ENCODE data around the gene KLHDC8A.
"Not testable (repeated sequence)": the region's sequence is repeated elsewhere in the genome, so short reads cannot be mapped to it uniquely, and the experiment has no call there.

The KLHDC8A gene

GRCh38 chr1:205318231-205318991, 38.3 kb downstream of the KLHDC8A start:
- DNase-seq: no peak

- DNase-seq: no peak
Observed at GRCh38 chr1:205317311-205317917, 39.3 kb downstream of the KLHDC8A start.

- DNase-seq: no peak
Observed at GRCh38 chr1:205316161-205316566, 40.6 kb downstream of the KLHDC8A start.

- no peak for DNase-seq
Observed at GRCh38 chr1:205315008-205315618, 41.6 kb downstream of the KLHDC8A start.

- DNase-seq: peak in 1 of 5 donors; percentile 63
Observed at GRCh38 chr1:205313563-205314308, 43.0 kb downstream of the KLHDC8A start.

GRCh38 chr1:205312866-205313562, 43.7 kb downstream of the KLHDC8A start:
- DNase-seq: no peak

- DNase-seq: no peak
Observed at GRCh38 chr1:205310976-205311704, 45.6 kb downstream of the KLHDC8A start.

GRCh38 chr1:205309741-205310140, 47.0 kb downstream of the KLHDC8A start:
- no peak for DNase-seq

- no peak for DNase-seq
Observed at GRCh38 chr1:205306929-205307566, 49.7 kb downstream of the KLHDC8A start.

GRCh38 chr1:205304695-205305070, 52.0 kb downstream of the KLHDC8A start:
- DNase-seq: peak in 1 of 5 donors; percentile 43

- DNase-seq: no peak
Observed at GRCh38 chr1:205304046-205304694, 52.6 kb downstream of the KLHDC8A start.

GRCh38 chr1:205303247-205303888, 53.4 kb downstream of the KLHDC8A start:
- DNase-seq: no peak

- DNase-seq: no peak
Observed at GRCh38 chr1:205301842-205302588, 54.7 kb downstream of the KLHDC8A start.

GRCh38 chr1:205301205-205301821, 55.4 kb downstream of the KLHDC8A start:
- DNase-seq: no peak

GRCh38 chr1:205300149-205300548, 56.6 kb downstream of the KLHDC8A start:
- DNase-seq: no peak

- DNase-seq: no peak
Observed at GRCh38 chr1:205298191-205298994, 58.3 kb downstream of the KLHDC8A start.

GRCh38 chr1:205297546-205298177, 59.1 kb downstream of the KLHDC8A start:
- not testable (repeated sequence) for DNase-seq

- DNase-seq: no peak
Observed at GRCh38 chr1:205296154-205296553, 60.6 kb downstream of the KLHDC8A start.
